DMS 273 (cell line): ENCODE measurements around the gene CXCL9.
A peak's percentile ranks its signal among the peaks of the same experiment; 100 is the strongest.
"Not testable (repeated sequence)": the region's sequence is repeated elsewhere in the genome, so short reads cannot be mapped to it uniquely, and the experiment has no call there.

Experiments used
- DNase-seq: peaks from one replicate; lab custom pipeline; 2025; ENCODE audit not compliant: unreplicated experiment; lab: John Stamatoyannopoulos, UW

The CXCL9 gene

GRCh38 chr4:76007089-76007862 lies at the start of gene CXCL9:
TSS of gene CXCL9 (minus strand) at chr4:76007509. CDS start at chr4:76007449, 60 bp downstream.
- no peak for DNase-seq

DNA sequence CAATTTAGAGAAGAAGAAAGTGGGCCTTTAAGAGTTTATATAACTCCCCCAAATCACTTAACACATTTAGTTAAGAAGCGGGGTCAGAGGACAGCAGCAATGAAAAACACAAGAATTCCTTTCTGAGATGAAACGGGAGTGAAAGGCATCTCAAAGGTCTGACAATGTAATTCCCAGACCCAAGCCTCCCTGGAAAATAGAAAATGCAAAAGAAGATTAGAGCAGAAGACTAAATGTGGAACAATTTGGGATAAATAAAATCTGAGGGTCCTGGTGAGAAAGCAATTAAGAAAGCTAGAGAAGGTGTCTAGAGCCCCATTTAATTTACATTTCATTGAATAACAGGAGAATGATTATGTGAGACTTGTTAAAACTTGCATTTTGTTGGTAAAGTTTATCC lies 48.1 kb upstream of the CXCL9 start:
- DNase-seq = no peak

- DNase-seq = no peak
These were observed 47.7 kb upstream of the CXCL9 start for GRCh38 chr4:76055016-76055415.

- DNase-seq = no peak
These were observed 46.4 kb upstream of the CXCL9 start for GRCh38 chr4:76053730-76054129.

- DNase-seq = not testable (repeated sequence)
These were observed 43.3 kb upstream of the CXCL9 start for GRCh38 chr4:76050560-76051050.

- DNase-seq = not testable (repeated sequence)
These were observed 42.6 kb upstream of the CXCL9 start for GRCh38 chr4:76049860-76050416.

GRCh38 chr4:76044686-76045085 lies 37.4 kb upstream of the CXCL9 start:
- not testable (repeated sequence) for DNase-seq

GRCh38 chr4:76043306-76043705 lies 36.0 kb upstream of the CXCL9 start:
- not testable (repeated sequence) for DNase-seq

- not testable (repeated sequence) for DNase-seq
These were observed 35.1 kb upstream of the CXCL9 start for GRCh38 chr4:76042241-76042998.

GRCh38 chr4:76036855-76037254 lies 29.5 kb upstream of the CXCL9 start:
- no peak for DNase-seq

DNA sequence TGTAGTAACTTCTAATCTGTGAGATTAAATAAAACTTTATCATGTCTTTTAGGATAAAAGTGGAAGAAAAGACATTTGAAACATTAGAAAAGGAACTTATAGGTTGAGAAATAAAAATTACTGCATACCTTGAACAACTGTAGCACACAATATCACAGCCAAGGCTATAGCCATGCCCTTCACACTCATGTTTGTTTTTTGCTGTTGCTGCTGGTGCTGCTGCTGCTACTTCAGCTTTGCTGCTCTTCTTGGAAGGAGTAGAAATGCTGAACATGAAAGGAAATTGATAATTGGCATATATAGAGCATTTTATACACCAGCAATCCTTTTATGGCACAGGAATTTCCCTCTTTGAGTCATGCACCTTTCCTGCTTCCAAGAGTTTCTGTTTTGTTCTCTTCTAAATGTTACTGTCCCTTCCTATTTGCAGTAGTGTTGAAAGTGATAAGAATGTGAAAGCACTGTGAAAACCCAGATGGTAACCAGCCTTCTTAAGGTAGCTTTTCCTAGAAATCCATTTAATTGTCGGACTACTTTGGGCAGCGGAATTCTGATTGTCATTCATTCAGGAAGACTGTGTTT lies 28.6 kb upstream of the CXCL9 start, which contains the start of gene CXCL11:
CXCL11 (minus strand) TSS at position 272 of the 582 bp plus-strand sequence; CDS start at position 189, 83 bp downstream.
- peak; percentile 43 for DNase-seq

- peak; percentile 81 for DNase-seq
These were observed 27.8 kb upstream of the CXCL9 start for GRCh38 chr4:76035141-76035540.

DNA sequence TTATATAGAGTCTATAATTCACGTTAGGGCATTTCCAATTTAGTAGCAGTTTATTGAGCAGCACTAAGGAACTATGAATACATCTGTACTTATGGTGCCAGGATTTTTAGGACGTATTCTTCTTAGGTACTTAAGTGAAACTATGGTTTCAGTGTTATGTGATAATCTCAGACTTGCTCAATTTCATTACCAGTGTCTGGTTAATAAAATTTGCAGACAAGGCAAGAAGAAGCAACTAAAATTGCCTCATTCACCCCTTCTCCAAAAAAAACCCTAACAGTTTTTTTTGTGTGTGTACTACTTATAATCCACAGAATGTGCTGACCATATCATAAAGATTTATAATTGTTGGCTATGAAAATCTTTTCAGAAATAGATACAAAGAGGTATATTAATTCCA lies 22.0 kb upstream of the CXCL9 start:
- DNase-seq = no peak

DNA sequence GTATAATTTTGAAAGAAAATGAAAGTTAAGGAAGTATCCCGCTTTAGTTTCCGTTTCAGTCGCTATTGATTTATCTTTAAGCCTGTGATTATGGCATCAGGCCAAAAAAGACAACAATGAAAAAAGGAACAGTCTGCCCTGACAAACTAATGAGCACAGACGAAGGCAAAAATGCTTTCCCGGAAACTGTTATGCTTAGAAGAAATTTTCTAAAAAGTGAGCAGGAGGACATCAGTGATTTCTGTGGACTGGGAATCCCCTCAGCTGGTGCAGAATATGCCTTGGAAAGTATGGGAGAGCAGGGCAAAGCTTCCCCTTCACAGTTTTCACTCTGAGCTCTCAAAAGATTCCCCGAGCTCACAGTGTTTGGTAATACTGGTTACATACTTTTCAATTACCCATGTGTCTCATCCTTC lies 21.0 kb upstream of the CXCL9 start:
- no peak for DNase-seq

- no peak for DNase-seq
These were observed 16.8 kb upstream of the CXCL9 start for GRCh38 chr4:76024065-76024464.

DNA sequence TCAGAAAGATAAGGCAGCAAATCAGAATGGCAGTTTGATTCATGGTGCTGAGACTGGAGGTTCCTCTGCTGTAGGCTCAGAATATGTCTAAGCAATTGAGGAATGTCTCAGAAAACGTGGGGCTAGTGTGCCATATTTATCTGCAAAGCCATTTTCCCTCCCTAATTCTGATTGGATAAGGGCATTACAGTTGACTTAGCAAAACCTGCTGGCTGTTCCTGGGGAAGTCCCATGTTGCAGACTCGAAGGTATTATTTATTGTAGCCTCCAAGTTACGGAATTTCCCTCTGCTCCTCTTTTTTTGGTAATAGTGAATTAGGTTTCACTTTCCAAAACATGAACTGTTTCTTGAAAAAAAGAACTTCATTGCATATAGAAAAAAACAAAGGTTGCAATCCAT lies 16.1 kb upstream of the CXCL9 start, which contains the start of gene CXCL10:
CXCL10 (minus strand) TSS at position 109 of the 400 bp plus-strand sequence; CDS start at position 43, 66 bp downstream.
- DNase-seq = no peak

GRCh38 chr4:76022677-76023076 lies 15.4 kb upstream of the CXCL9 start:
- DNase-seq = no peak

- DNase-seq = no peak
These were observed 14.7 kb upstream of the CXCL9 start for GRCh38 chr4:76022031-76022430.

- DNase-seq = no peak
These were observed 9.9 kb upstream of the CXCL9 start for GRCh38 chr4:76017056-76017686.

- DNase-seq = peak; percentile 66
These were observed 9.1 kb upstream of the CXCL9 start for GRCh38 chr4:76016393-76016792.

GRCh38 chr4:76013540-76013939 lies 6.2 kb upstream of the CXCL9 start:
- DNase-seq = no peak
